Neural crest cell (in vitro differentiated cells): ENCODE measurements around the gene NMS. TPM values are rescaled to one million over a fixed set of nuclear protein-coding genes. Genes with fewer than 3 reads are reported as not detected.

Experiments used
- DNase-seq: peaks from one replicate; pipeline ENCODE4 v3.0.0; 2021; ENCODE audit warnings: low read depth, mixed read lengths, low spot score
- H3K27ac Mint-ChIP-seq: one replicate; pipeline ENCODE4 v1.8.0; 2021; ENCODE audit warnings: mild to moderate bottlenecking, mixed read lengths; ENCODE audit not compliant: unreplicated experiment
- H3K27me3 Mint-ChIP-seq: 2 replicates; pipeline ENCODE4 v1.8.0; 2021; ENCODE audit warnings: low read depth, mild to moderate bottlenecking, mixed read lengths
- H3K36me3 Mint-ChIP-seq: 2 replicates; pipeline ENCODE4 v1.8.0; 2021; ENCODE audit warnings: low read depth, mild to moderate bottlenecking, mixed read lengths
- H3K4me1 Mint-ChIP-seq: 2 replicates; pipeline ENCODE4 v1.8.0; 2021; ENCODE audit warnings: mixed read lengths
- H3K4me3 Mint-ChIP-seq: one replicate; pipeline ENCODE4 v1.8.0; 2021; ENCODE audit warnings: mild to moderate bottlenecking, mixed read lengths
- H3K9me3 Mint-ChIP-seq: 2 replicates; pipeline ENCODE4 v1.8.0; 2021; ENCODE audit warnings: mixed read lengths
- total RNA-seq: library from RNA; stranded (reverse); gene quantifications from 2 replicates; pipeline ENCODE4 v1.2.1, GENCODE V29; 2021
- TF ChIP-seq, protein P1 (sequence below): fragments of 200-600 bp; sonication (generic); conservative IDR thresholded peaks from 2 replicates; pipeline ENCODE4 v1.5.0; 2021; ENCODE audit warnings: antibody characterized with exemption, mild to moderate bottlenecking

Gene NMS
- total RNA-seq, 1 donor from 2014 or later, result not detected

DNA sequence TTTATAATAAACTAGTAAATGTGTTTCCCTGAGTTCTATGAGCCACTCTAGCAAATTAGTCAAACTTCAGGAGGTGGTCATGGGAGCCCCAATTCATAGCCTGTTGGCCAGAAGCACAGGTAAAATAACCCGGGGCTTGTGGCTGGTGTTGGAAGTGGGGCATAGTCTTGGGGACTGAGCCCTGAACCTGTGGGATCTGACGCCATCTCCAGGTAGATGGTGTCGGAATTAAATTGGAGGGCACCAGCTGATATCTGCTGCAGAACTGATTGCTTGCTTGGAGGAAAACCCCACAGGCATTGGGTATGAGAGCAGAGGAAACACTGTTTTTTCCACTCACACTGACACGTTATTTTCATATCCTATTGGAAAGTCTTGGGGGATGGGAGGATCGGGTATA, 14.1 kb downstream of the NMS start:
- TF ChIP-seq, protein P1, sequence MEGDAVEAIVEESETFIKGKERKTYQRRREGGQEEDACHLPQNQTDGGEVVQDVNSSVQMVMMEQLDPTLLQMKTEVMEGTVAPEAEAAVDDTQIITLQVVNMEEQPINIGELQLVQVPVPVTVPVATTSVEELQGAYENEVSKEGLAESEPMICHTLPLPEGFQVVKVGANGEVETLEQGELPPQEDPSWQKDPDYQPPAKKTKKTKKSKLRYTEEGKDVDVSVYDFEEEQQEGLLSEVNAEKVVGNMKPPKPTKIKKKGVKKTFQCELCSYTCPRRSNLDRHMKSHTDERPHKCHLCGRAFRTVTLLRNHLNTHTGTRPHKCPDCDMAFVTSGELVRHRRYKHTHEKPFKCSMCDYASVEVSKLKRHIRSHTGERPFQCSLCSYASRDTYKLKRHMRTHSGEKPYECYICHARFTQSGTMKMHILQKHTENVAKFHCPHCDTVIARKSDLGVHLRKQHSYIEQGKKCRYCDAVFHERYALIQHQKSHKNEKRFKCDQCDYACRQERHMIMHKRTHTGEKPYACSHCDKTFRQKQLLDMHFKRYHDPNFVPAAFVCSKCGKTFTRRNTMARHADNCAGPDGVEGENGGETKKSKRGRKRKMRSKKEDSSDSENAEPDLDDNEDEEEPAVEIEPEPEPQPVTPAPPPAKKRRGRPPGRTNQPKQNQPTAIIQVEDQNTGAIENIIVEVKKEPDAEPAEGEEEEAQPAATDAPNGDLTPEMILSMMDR, result no peak

DNA sequence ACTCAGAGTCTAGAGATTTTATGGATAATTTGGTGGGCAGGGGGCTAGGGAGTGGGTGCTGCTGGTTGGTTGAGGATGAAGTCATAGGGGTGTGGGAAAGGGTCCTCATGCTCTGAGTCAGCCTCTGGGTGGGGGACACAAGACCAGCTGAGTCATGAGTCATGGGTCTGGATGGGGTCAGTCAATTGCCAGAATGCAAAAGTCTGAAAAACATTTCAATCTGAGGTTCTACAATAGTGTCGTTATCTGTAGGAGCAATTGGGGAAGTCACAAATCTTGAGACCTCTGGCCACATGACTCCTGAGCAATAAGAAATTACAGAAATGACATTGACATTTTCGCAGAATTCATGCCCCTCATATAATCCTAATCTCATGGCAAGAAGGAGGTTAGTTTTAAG, 15.1 kb downstream of the NMS start:
- Mint-ChIP-seq H3K9me3 (peaks cover 3% of the 10 kb centered on the region), H3K36me3 (no peaks in the 10 kb centered on the region), H3K27ac (no peak overlapping the region), H3K4me3 (no peak overlapping the region), H3K27me3 (peaks cover 6% of the 10 kb centered on the region), H3K4me1 (no peaks in the 10 kb centered on the region)
- TF ChIP-seq, protein P1, result no peak
- no peak for DNase-seq

More for the DNA sequence above, 14.1 kb downstream of the NMS start:
- Mint-ChIP-seq H3K4me3 (no peak overlapping the region), H3K27ac (no peak overlapping the region), H3K9me3 (peaks cover 3% of the 10 kb centered on the region), H3K36me3 (no peaks in the 10 kb centered on the region), H3K27me3 (peaks cover 5% of the 10 kb centered on the region), H3K4me1 (no peaks in the 10 kb centered on the region)
- no peak for DNase-seq

DNA sequence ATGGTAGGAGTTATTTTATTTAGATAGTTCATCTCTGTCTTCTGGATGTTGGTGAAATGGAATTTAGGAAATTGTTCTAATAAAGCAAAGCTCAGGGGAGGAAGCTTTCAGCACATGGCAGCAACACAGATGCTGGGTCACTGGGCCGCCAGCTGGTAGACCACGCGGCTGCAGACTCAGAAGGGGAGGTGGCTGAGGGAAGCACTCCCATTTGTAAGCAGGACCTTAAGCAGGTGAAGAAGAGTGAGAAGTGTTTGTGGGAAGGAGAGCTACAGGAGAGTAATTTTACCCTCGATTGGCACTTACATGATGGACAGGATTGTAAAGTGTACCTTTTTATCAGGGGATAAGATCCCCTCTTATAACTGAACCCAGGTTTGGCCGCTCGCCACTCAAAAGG, 24.4 kb downstream of the NMS start:
- no peak for DNase-seq
- H3K4me3 Mint-ChIP-seq, result no peak overlapping the region
- no peaks in the 10 kb centered on the region for H3K36me3 Mint-ChIP-seq
- H3K4me1 Mint-ChIP-seq, result no peaks in the 10 kb centered on the region
- H3K27me3 Mint-ChIP-seq, result peaks cover 20% of the 10 kb centered on the region
- no peak overlapping the region for H3K27ac Mint-ChIP-seq
- TF ChIP-seq, protein P1, result no peak
- H3K9me3 Mint-ChIP-seq, result peaks cover 8% of the 10 kb centered on the region

DNA sequence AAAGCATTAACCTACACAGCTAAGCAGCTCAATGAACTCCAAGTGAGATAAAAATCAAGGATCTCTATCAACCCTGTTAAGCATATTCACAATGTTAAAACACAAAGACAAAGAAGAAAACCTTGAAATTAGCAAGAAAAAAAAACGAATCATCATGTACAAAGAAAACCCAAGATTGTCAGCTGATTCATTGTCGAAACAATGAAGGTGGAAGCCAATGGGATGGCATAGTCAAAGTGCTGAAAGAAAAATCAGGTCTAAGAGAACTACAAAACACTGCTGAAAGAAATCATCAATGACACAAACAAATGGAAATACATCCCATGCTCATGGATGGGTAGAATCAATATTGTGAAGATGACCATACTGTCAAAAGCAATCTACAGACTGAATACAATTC, 32.5 kb downstream of the NMS start:
- DNase-seq, result no peak
- Mint-ChIP-seq H3K9me3 (peaks cover 26% of the 10 kb centered on the region), H3K27ac (no peak overlapping the region), H3K36me3 (no peaks in the 10 kb centered on the region), H3K4me3 (no peak overlapping the region), H3K4me1 (no peaks in the 10 kb centered on the region), H3K27me3 (peaks cover 8% of the 10 kb centered on the region)
- TF ChIP-seq, protein P1, result no peak

DNA sequence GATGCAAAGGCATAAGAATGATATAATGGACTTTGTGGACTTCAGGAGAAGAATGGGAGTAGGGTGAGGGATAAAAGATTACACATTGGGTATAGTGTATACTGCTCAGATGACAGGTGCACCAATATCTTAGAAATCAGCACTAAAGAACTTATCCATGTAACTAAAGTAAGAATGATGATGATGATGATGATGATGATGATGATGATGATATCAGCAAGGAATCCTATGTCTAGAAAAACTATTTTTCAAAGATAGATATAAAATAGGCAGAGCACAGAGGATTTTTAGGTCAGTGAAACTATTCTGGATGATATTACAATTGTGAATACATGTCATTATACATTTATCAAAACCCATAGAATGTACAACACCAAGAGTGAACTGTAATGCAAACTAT, 34.3 kb downstream of the NMS start:
- Mint-ChIP-seq H3K36me3 (peaks cover 4% of the 10 kb centered on the region), H3K27ac (no peak overlapping the region), H3K27me3 (peaks cover 6% of the 10 kb centered on the region), H3K4me1 (no peaks in the 10 kb centered on the region), H3K4me3 (no peak overlapping the region), H3K9me3 (peaks cover 28% of the 10 kb centered on the region)
- TF ChIP-seq, protein P1, result no peak
- DNase-seq, result no peak

DNA sequence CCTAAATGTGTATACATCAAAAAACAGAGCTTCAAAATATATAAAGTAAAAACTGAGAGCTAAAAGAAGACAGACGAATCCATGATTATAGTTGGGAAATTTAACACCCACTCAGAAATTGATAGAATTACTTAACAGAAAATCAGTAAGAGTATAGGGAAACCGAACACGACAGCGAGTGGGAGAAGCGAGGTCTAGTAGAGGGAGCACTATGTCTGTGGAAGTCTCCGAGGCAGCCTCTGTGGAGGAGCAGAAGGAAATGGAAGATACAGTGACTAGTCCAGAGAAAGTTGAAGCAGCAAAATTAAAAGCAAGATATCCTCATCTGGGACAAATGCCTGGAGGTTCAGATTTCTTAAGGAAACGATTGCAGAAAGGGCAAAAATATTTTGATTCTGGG, 38.8 kb downstream of the NMS start:
- H3K27ac Mint-ChIP-seq, result no peak overlapping the region
- no peak for DNase-seq
- peaks cover 4% of the 10 kb centered on the region for H3K36me3 Mint-ChIP-seq
- H3K9me3 Mint-ChIP-seq, result peaks cover 17% of the 10 kb centered on the region
- TF ChIP-seq, protein P1, result no peak
- peaks cover 5% of the 10 kb centered on the region for H3K4me1 Mint-ChIP-seq
- peaks cover 4% of the 10 kb centered on the region for H3K27me3 Mint-ChIP-seq
- no peak overlapping the region for H3K4me3 Mint-ChIP-seq
